HuH-7 (cell line): Measurements from ENCODE around the gene OR14A16.

Experiments used
- DNase-seq: peaks from one replicate; pipeline ENCODE4 v3.0.0; 2011; ENCODE audit warnings: low spot score

Gene OR14A16, protein sequence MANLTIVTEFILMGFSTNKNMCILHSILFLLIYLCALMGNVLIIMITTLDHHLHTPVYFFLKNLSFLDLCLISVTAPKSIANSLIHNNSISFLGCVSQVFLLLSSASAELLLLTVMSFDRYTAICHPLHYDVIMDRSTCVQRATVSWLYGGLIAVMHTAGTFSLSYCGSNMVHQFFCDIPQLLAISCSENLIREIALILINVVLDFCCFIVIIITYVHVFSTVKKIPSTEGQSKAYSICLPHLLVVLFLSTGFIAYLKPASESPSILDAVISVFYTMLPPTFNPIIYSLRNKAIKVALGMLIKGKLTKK

DNA sequence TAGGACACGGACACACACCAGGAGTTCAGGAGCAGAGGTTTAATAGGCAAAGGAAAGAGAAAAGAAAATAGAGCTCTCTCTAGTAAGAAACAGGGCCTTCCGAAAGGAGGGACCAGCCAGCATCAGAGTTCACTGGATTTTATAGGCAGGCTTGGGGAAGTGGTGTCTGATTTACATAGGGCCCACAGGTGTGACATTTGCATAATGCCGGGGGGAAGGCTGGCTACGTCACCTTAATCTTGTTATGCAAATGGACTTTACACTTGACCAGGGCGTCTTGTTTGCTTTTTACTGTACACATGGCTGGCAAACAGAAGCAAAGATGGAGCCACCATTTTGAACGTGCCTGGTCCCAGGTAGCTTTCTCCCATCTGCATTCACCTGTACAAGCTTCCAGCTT is at the start of gene OR14A16:
Gene OR14A16 (minus strand): TSS at position 97 of the 400 bp plus-strand sequence. CDS start 8,390 bp downstream, outside the sequence.
- no peak for DNase-seq

DNA sequence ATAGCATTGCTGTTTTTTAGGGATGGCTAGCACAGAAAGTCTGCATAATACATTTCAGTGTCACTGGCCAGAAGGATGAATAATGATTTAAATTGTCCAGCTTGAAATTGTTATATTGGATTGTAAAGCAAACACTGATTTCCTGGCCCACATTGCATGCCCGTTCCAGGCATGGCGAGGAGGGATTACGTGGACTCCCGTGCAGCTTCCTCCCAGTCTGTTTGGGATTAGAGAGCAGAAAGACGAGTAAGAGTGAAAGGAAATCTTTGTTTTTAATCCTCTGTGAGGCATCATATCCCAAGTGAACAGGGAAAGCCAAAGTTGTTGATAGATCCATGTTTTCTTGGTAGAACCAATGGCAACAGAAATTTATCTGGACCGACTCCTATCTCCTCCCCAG is 41.5 kb upstream of the OR14A16 start:
- DNase-seq = no peak

DNA sequence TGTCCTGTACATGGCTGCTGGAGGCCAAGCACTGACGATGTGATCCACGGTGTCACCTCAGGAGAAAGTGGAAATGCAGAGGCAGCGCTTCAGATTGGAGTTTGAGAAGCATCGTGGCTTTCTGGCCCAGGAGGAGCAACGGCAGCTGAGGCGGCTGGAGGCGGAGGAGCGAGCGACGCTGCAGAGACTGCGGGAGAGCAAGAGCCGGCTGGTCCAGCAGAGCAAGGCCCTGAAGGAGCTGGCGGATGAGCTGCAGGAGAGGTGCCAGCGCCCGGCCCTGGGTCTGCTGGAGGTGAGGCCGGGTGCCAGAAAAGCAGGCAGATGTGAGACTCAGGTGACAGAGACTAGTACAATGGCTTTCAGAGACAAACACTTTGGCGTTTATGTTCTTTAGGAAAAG is 40.7 kb upstream of the OR14A16 start:
- DNase-seq = no peak

DNA sequence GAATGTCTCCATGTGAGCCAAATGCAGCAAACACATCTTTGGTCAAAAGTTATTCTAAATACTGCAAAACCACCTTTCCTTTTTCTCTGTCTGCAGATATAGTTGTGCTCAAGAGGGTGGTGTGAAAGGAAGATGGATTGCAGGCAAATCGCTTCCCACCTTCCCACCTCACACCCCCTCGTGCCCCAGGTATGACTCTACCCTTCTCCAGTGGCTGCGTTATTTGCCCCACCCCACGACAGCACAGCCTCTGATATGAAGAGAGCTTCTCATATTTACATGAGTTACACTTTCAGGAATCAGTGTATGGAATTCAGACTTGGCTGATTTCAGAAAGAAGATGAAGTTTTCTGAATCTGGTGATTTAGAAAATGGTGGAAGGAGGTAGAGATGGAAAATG is 38.8 kb upstream of the OR14A16 start:
- no peak for DNase-seq

DNA sequence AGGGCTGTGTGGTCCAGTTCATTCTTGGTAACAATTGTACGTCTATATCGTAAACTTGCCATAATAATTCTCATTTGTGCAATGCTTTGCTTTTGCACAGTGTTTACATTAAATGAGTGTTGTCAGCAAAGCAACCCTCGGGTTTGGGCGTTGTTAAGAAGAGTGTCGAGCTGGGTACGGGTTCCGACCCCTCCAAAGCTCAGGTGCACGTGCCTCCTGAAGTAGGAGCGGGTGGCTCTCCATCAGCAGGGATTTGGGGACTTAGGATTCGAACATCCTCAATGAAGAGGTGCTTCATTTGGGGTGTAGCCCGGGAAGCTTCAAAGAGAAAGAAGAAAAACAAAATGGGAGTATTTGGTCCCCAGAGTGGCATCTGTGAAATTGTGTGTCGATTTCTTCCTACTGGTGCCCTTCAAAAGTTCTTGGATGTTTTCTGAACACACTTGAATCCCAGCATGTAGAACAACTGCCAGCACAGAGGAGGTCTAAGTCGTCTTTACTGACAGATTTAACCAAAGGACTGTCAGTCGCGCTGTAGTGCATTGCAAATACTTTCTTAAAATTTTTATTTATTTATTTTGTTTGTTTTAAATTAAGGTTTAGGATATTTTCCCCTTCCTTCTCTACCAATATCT is 34.2 kb upstream of the OR14A16 start:
- no peak for DNase-seq

DNA sequence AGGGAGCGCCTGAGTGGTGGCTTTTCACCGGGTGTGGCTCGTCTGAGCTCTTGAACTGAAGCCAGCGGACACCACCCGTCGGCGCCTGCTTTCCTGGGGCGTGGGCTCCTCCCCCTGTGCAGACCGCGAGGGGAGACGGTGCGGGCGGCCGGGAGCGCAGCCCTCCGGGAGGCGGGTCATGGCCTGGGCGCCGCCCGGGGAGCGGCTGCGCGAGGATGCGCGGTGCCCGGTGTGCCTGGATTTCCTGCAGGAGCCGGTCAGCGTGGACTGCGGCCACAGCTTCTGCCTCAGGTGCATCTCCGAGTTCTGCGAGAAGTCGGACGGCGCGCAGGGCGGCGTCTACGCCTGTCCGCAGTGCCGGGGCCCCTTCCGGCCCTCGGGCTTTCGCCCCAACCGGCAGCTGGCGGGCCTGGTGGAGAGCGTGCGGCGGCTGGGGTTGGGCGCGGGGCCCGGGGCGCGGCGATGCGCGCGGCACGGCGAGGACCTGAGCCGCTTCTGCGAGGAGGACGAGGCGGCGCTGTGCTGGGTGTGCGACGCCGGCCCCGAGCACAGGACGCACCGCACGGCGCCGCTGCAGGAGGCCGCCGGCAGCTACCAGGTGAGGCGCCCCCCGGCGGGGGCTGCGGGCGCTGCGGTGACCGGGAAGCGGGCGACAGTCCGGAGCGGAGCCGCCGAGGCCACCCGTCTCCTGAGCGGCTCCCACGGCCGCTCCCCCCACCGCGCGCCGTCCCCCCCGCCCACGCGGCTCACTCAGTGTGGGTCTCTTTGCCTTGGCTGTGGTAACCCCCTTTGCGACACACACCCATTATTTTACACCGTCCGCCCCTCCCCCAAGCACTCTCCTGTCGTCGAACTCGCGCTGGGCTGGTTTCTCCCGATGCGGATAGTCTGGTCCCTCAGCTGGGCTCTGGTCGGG is 33.4 kb upstream of the OR14A16 start, which contains the start of gene TRIM58:
Gene TRIM58 (plus strand): TSS at position 119 of the 916 bp plus-strand sequence. CDS start 60 bp downstream, at position 179.
- no peak for DNase-seq

DNA sequence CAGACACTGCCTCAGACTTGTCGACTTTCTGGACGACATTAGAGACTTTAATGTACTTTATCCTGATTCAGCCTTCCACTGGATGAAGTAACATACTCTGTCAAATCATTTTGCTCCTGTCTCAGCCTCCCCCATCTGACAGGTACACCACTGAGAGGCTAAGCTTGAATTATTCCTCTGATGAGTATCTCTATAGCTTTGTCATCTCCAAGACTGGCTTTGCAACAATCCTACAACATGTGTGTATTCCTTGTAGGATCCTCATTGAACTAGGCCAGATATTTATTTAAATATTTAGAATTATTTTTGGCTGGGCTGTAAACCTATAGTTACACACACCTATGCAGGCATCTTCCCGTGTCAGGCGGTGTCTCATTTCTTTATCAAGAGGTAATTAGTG is 32.0 kb upstream of the OR14A16 start:
- DNase-seq = no peak

DNA sequence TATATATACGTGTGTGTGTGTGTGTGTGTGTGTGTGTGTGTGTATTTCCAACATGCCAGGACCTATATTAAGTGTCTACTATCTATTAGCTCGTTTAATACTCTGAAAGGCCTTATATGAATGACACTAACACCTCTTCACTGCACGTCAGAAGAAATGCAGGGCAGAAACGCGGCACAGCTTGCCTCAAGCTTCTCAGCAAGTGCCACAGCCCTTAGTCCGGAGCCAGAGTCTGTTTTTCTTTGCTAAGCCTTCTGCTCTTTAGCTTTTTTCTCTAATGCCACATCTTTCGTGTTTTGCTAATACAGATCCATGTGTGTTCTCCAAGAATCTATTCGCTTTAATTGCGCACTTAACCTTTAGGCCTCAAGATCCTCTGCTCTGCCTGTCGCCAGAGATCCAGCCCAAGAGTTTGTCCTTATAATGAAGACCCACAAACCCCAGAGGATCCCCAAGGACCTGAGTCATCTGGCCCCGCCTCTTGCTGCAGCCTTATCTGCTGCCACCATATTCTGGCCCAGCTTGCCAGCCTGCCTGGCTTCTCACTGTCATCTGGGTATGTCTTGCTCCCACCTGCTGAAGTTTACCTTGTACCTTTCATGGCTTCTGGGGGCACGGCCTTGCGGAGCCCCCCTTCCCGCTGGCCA is 31.1 kb upstream of the OR14A16 start:
- DNase-seq = no peak

DNA sequence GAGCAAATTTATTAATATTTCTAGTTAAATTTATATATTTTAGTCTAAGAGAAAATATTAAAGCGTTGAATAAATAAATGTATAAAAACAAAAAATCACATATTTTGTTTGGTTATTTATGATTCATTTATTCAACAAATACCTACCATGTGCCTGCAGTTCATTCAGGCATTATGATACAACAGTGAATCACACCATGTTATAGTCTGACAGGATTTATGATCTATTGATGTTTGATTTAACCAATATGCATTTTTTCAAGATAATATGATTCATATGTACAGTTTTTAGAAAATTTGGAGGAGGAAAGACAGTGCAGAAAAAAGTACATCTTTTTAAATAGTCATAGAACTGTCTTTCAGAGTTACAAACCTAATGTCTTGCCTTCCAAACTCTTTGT is 25.7 kb upstream of the OR14A16 start:
- no peak for DNase-seq

DNA sequence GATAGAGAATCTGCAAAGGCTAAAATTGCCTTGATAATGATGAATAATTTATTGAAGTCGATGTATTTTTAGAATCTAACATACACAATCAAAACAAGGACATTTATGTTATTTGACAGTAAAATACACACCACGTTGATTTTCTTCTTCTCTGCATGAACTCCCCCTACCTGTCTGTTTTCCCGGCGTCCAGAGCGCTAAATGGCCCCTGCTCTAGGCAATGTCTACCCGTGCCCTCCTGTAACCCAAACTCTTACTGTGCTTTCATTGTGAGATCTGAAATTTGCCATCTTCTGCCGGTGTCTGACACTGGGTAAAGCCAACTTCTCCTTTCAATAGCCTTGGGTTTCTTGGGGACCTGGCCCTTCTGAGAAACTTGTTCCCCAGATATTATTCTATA is 24.4 kb upstream of the OR14A16 start:
- DNase-seq = no peak

DNA sequence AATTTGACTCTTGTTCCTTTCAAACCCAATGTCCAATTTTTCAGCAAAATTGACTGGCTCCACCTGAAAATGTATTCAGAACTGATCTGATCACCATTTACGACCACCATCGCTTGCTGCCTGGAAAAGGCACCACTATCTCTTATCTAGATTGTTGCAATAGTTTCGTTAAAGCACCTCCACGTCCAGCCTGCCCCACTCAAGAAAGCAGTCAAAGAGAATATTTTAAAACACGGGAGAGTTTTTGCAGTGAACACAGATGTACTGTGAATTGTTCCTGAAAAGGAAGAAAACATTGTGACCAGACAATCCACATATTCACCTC is 21.7 kb upstream of the OR14A16 start:
- no peak for DNase-seq

DNA sequence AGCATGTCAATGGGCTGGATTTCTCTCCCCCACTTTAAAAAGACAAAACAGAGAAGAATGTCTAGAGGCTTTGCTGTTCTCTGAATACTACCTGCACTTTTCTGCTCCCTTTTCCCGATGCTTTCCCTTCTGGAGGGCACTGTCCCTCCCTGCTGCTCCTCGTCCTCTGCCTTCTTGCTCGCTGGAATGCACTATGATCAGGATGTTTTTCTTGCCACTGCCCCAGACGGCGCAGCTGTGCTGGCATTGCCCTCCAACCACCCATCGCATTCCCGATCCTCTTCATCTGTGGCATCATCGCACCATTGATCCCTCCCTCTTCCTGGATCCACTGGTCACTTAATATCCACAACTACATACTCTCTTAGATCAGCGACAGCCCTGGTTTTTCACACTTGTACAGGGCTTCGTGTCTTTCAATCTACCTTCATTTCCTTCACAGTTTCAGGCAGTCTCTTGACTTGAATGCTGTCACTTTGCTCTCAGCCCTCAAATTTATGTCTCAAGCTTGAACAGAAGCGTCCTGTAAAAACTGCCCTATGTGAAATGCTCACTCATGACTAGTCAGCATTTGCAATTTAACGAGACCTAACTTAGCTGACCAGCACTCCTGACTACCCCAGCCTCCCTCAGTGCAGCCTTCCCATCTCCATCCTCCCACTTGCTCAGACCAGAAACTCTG is 21.2 kb upstream of the OR14A16 start:
- DNase-seq = no peak

DNA sequence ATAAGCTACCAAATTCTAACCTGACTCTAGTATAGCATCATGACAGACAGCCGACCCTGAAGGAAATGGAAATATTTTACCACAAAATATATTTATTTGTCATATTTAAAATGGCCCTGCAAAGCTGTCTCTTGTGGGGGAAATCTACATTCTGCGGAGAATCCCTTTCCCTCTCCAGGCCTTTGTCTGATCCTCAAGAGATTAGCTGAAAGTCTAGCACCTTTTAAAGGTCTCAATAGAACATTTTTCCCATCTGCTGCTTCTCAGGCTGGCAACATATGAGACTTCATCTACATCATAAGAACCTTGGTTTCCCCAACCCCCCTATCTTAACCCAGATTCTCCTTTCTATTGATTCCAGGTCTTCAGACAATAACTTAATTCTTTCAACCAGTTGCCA is 19.5 kb upstream of the OR14A16 start:
- DNase-seq = no peak

DNA sequence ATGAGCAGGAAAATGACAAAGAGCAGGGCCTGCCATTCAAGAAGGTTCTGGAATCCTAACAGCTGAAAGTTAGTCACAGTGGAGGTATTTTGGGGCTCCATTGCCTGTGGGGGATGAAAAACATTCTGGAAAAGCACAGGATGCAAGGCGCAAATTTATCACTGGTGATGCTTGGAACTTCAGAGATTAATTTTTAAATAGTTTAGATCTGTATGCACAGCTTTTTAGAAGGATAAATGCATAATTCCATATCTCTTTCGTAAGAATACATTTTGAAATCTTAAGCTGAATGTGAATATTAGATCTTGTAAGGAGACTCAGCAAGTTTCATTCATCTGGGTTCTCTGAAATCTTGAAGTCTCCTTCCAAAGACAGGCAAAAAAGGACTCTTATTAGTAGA is 17.9 kb upstream of the OR14A16 start, which contains the start of gene OR11L1:
Gene OR11L1 (minus strand): TSS at position 101 of the 400 bp plus-strand sequence. CDS start 0 bp downstream, at position 101.
- DNase-seq = no peak

DNA sequence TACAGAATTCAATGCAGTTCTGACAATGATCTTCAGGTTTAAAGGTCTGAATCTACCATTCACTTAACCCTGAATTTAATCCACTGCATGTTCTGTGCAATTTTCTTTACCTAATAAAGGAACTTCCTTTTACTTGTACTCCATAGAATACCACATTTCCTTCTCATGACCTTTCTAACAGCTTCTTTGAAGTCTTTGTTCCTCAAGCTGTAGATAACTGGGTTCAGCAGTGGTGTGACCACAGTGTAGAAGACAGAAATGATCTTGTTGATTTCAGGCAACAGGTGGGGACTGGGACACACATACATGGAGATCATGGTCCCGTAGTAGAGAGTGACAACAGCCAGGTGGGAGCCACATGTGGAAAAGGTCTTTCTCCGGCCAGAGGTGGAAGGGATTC is 16.9 kb upstream of the OR14A16 start:
- no peak for DNase-seq

DNA sequence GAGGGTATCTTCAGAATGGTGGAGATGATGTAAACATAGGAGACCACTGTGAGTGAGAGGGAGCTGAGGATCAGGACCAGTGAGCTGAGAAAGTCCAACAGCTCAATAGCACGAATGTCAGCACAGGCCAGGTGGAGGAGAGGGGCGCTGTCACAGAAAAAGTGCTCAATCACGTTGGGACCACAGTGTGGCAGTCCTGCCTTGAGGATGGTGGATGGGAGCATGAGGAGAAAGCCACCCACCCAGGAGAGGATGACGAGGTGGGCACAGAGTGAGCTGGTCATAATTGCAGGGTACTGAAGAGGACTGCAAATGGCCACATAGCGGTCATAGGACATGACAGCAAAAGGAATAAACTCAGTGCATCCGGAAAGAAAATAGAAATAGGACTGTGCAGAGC is 9.7 kb upstream of the OR14A16 start:
- DNase-seq = no peak

DNA sequence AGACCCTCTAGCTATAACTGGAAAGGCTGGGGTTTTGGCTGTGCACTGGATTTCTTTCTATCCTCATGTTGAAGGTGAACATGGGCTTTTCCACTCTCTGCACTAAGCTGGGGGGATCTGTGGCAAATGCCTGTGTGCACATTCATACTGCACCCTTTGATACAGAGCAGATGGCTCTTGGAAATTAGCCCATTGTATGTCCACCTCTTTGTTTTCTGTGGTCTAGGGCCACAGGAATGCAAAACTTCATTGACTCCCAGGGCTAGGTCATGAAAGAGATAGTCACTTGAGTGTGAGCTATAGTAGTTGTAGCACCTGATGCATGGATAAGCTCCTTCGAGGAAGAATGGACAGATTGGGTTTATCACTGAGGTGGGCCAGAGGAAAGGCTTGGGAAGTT is 5.7 kb upstream of the OR14A16 start:
- no peak for DNase-seq

DNA sequence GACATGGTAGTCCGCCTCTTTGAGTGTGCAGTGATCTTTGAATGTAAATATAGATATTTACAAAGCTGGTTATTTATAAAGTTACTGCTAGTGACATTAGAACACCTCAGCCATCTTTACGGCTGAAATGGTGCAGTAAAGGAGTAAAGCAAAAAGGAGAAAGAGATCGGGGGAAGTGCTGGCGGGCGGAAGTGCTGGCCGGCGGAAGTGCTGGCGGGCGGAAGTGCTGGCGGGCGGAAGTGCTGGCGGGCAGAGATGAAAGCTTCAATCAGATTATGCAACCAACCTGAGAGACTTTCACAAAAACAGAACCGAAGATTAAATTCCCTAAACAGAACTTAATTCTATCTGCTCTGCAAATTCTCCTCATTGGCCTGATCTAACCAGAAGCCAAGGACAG is 1.4 kb upstream of the OR14A16 start:
- no peak for DNase-seq

DNA sequence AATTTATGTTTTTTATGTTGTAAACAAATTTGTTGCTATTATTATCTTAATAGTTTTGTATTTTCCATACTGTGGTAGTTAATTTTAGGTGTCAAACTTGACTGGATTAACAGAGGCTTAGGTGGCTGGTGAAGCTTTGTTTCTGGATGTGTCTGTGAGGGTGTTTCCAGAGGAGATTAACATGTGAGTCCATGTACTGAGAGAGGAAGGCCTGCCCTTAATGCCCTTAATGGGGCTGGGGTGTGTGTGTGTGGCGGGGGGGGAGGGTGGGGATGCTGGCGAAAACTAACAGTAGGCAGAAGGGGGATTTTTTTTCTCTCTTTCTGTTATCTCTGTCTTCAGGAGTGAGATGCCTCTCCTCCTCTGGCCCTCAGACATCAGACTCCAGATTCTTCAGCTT is 1.9 kb downstream of the OR14A16 start:
- no peak for DNase-seq

DNA sequence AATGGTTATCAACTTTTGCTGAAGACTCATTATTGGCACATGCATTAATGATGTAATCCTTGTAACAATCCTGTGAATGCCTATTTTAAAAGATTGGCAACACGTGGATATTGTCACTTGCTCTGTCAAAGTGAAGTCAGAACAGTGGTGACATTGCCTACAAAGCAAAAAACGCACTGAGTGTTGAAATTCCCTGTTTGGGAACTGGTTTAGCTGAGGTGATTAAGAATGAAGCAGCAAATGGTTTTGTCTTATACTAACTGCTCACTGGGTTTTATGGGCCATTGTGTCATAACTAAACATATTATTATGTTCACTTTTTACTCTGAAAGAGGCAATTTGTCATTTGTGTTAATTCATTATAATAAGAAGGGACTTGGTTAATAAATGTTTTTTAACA is 11.3 kb downstream of the OR14A16 start:
- no peak for DNase-seq

DNA sequence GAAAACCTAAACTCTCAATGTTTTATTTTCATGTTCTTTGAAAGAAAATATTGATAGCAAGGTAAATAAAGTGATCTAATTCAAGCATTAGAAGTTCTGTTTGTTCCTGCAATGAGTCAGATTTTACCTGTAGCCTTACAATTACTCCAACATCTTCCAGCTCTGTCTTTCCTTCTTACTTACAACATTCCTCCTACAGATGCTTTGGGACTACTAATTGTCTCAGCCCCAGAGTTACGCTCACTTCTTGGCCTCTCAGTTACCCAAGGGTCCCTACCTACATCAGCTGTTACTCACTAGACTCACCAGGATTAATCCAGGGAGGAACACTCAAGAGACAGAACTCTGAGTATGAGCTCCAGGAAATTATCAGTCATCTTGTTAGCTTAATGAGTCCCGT is 26.4 kb downstream of the OR14A16 start:
- no peak for DNase-seq

DNA sequence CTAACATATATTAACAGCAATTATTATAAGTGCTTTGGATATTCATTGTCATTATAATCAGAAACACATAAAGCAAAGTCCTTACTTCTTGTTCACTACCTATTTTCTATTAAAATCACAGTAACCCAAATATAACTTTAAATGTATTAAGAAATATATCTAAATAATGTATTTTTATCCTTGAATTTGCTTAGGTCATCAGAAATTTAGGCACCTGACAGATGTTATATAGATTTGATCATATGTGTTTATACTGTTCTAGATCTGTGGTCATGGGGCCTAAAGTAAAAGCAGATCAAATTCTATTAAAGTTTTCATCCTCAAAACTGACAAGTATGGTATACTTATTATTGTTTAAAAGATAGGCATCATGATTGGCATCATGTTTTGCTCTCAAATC is 54.3 kb downstream of the OR14A16 start:
- DNase-seq = no peak
